ENCODE measurements around the gene FLNB. TPM values are rescaled to one million over a fixed set of nuclear protein-coding genes. Genes with fewer than 3 reads are reported as not detected.
A peak's percentile ranks its signal among the peaks of the same experiment; 100 is the strongest.

The FLNB gene
- total RNA-seq, 1 donor: 274 TPM

DNA sequence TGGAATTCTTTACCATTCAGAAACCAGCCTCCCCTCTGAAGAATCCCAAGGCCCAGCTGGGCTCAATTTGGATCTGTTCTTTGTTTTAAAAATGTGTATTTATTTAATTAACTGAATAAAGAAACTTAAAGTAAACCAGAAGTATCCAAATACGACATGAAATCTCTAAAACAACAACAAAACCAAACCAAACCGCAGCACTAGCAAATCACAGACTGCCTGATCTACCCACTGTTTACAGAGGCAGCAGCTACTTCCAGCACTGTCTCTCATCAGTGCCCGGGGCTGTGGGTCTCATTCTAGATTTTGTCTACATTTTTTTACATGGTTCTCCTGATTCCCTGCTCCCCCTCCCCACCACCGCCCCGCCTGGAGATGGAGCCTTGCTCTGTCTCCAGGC, 2.3 kb downstream of the FLNB start:
- peaks cover 50% of the 10 kb centered on the region for H3K4me1 ChIP-seq (ENCODE audit: insufficient read depth, low read length)
- peak; percentile 82 for DNase-seq (ENCODE audit: insufficient read length, low spot score, missing footprints)

DNA sequence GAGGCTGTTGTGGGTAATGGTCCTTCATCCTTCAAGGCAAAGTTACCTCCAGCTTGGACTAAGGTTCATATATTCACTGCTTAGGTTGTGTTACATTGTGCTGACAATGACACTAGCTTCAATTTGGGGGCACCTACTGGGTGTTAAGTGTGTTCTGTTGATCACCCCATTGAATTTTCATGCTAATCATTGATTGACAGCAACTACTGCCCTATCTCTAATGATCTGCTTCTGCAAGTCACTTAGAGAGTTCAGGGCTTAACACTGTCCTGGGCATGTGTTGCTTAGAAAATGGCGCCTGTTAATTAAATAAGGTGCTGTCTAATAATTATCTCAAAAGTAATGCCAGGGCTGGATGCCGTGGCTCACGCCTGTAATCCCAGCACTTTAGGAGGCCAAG, 3.4 kb downstream of the FLNB start:
- Histone ChIP-seq H3K4me2 (ENCODE audit: insufficient read depth, low read length) (peak overlapping the region; percentile 97), H3K4me3 (ENCODE audit: insufficient read depth, low read length) (peak overlapping the region; percentile 87), H2AFZ (ENCODE audit: low read length) (no peak overlapping the region), H3K9me3 (ENCODE audit: low read depth, low read length) (no peaks in the 10 kb centered on the region), H3K27me3 (ENCODE audit: insufficient read depth, low read length) (no peaks in the 10 kb centered on the region), H3K4me1 (ENCODE audit: insufficient read depth, low read length) (peaks cover 49% of the 10 kb centered on the region), H3K79me2 (ENCODE audit: insufficient read depth, low read length) (peaks cover 79% of the 10 kb centered on the region), H4K20me1 (ENCODE audit: insufficient read depth, low read length) (peaks cover 69% of the 10 kb centered on the region), H3K27ac (ENCODE audit: low read depth, low read length) (peak overlapping the region; percentile 7), H3K36me3 (ENCODE audit: insufficient read depth, low read length) (no peaks in the 10 kb centered on the region)
- TF ChIP-seq, protein P1, sequence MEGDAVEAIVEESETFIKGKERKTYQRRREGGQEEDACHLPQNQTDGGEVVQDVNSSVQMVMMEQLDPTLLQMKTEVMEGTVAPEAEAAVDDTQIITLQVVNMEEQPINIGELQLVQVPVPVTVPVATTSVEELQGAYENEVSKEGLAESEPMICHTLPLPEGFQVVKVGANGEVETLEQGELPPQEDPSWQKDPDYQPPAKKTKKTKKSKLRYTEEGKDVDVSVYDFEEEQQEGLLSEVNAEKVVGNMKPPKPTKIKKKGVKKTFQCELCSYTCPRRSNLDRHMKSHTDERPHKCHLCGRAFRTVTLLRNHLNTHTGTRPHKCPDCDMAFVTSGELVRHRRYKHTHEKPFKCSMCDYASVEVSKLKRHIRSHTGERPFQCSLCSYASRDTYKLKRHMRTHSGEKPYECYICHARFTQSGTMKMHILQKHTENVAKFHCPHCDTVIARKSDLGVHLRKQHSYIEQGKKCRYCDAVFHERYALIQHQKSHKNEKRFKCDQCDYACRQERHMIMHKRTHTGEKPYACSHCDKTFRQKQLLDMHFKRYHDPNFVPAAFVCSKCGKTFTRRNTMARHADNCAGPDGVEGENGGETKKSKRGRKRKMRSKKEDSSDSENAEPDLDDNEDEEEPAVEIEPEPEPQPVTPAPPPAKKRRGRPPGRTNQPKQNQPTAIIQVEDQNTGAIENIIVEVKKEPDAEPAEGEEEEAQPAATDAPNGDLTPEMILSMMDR (IDR thresholded peaks at IDR 0.05; ENCODE audit: extremely low read depth, low read depth, low read length): no peak
- no peak for DNase-seq (ENCODE audit: insufficient read length, low spot score, missing footprints)

More for the DNA sequence above, 2.3 kb downstream of the FLNB start:
- Histone ChIP-seq H4K20me1 (ENCODE audit: insufficient read depth, low read length) (peaks cover 63% of the 10 kb centered on the region), H3K4me3 (ENCODE audit: insufficient read depth, low read length) (peak overlapping the region; percentile 87), H2AFZ (ENCODE audit: low read length) (no peak overlapping the region), H3K9me3 (ENCODE audit: low read depth, low read length) (no peaks in the 10 kb centered on the region), H3K27me3 (ENCODE audit: insufficient read depth, low read length) (no peaks in the 10 kb centered on the region), H3K36me3 (ENCODE audit: insufficient read depth, low read length) (no peaks in the 10 kb centered on the region), H3K4me2 (ENCODE audit: insufficient read depth, low read length) (peak overlapping the region; percentile 97), H3K27ac (ENCODE audit: low read depth, low read length) (peak overlapping the region; percentile 19), H3K79me2 (ENCODE audit: insufficient read depth, low read length) (peaks cover 70% of the 10 kb centered on the region)
- TF ChIP-seq, protein P1 (IDR thresholded peaks at IDR 0.05; ENCODE audit: extremely low read depth, low read depth, low read length): no peak

DNA sequence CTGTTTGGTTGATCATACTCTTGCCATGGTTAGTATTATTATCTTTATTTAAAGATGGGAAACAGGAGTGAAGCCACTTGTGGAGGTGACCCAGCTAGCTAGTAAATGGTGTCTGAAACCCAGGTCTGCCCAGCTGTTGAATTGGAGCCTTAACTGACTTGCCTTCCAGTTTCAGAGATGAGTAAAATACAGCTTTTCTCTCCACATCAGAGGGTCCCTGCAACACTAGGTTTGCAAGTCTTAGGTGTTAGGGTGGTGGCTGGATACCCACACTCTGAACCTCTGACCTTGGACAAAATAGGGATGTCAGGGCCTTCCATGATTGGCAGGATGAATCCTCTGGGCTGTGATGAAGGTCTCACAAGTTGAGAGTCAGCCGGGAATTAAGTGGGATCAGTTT, 4.1 kb downstream of the FLNB start:
- Histone ChIP-seq H4K20me1 (ENCODE audit: insufficient read depth, low read length) (peaks cover 70% of the 10 kb centered on the region), H3K27ac (ENCODE audit: low read depth, low read length) (peak overlapping the region; percentile 7), H3K36me3 (ENCODE audit: insufficient read depth, low read length) (no peaks in the 10 kb centered on the region), H3K4me1 (ENCODE audit: insufficient read depth, low read length) (peaks cover 49% of the 10 kb centered on the region), H3K4me3 (ENCODE audit: insufficient read depth, low read length) (no peak overlapping the region), H3K4me2 (ENCODE audit: insufficient read depth, low read length) (peak overlapping the region; percentile 29), H2AFZ (ENCODE audit: low read length) (no peak overlapping the region), H3K9me3 (ENCODE audit: low read depth, low read length) (no peaks in the 10 kb centered on the region), H3K27me3 (ENCODE audit: insufficient read depth, low read length) (no peaks in the 10 kb centered on the region), H3K79me2 (ENCODE audit: insufficient read depth, low read length) (peaks cover 85% of the 10 kb centered on the region)
- TF ChIP-seq, protein P1 (IDR thresholded peaks at IDR 0.05; ENCODE audit: extremely low read depth, low read depth, low read length): no peak
- DNase-seq (ENCODE audit: insufficient read length, low spot score, missing footprints): no peak

DNA sequence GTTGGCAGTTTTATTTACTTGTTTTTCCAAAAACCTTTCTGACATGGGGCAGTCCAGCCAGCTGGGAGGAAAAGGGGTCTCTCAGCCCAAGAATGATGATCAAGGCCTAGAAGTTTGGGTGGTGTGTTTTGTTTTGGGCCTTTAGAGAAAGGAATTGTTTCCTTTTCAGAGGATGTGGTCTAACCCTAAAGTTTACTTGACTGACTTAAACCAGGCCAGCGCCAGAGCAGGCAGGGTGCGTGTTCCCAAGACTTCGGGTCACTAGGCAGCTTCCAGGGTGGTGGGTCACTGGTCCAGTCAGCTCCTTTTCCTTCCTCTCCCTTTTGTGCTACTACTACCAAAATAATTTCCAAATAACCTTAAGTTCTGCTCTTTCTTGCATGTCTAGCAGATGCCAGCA, 4.9 kb downstream of the FLNB start:
- peaks cover 93% of the 10 kb centered on the region for H3K79me2 ChIP-seq (ENCODE audit: insufficient read depth, low read length)
- no peak overlapping the region for H2AFZ ChIP-seq (ENCODE audit: low read length)
- no peaks in the 10 kb centered on the region for H3K36me3 ChIP-seq (ENCODE audit: insufficient read depth, low read length)
- peaks cover 49% of the 10 kb centered on the region for H3K4me1 ChIP-seq (ENCODE audit: insufficient read depth, low read length)
- H3K4me3 ChIP-seq (ENCODE audit: insufficient read depth, low read length): no peak overlapping the region
- TF ChIP-seq, protein P1 (IDR thresholded peaks at IDR 0.05; ENCODE audit: extremely low read depth, low read depth, low read length): no peak
- peak overlapping the region; percentile 25 for H3K27ac ChIP-seq (ENCODE audit: low read depth, low read length)
- no peaks in the 10 kb centered on the region for H3K9me3 ChIP-seq (ENCODE audit: low read depth, low read length)
- peak overlapping the region; percentile 29 for H3K4me2 ChIP-seq (ENCODE audit: insufficient read depth, low read length)
- H4K20me1 ChIP-seq (ENCODE audit: insufficient read depth, low read length): peaks cover 78% of the 10 kb centered on the region
- peak; percentile 71 for DNase-seq (ENCODE audit: insufficient read length, low spot score, missing footprints)
- H3K27me3 ChIP-seq (ENCODE audit: insufficient read depth, low read length): no peaks in the 10 kb centered on the region
